Stimulated activated CD4-positive, alpha-beta T cell treated with anti-CD3 and anti-CD28 coated beads, Interleukin-12 subunit alpha, Interleukin-12 subunit beta, amount 100 ng/mL, for 4 hours (primary cell): Measurements from ENCODE around the gene PRDX2.

Experiments used
- DNase-seq: peaks from one replicate; pipeline ENCODE4 v3.0.0-alpha.2; 2020

PRDX2 gene

GRCh38 chr19:12751635-12752034 lies 50.0 kb downstream of the PRDX2 start, which contains the start of gene BEST2:
Gene BEST2, plus strand, starts transcription at chr19:12751791. Its CDS starts 802 bp downstream, at chr19:12752593.
- DNase-seq, result no peak

DNA sequence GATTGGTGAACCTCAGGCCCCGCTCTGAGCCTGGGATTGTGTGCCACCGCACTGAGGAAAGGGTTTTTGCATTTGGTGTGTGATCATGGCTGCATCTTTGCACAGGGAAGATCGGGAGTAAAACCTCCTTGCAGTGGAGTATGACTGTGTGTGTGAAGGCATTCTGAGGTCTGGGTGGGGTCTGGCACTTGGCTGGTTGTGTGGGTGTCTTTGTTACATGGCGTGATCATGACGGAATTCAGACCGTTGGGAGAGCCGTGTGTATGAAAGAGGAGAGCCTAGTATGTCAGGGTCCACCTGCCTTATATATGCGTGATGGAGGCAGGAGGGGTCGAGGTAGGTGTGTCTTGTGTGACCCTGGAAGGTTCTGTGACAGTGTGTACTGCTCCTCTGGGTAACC lies 50.7 kb downstream of the PRDX2 start:
- DNase-seq, result no peak

GRCh38 chr19:12749938-12750521 lies 51.6 kb downstream of the PRDX2 start:
- DNase-seq, result no peak

GRCh38 chr19:12748489-12748888 lies 53.1 kb downstream of the PRDX2 start:
- no peak for DNase-seq
